NB4 (cell line): ENCODE measurements around the gene TRPM6.
"Not testable (repeated sequence)": the region's sequence is repeated elsewhere in the genome, so short reads cannot be mapped to it uniquely, and the experiment has no call there.

Experiments
- DNase-seq: peaks from one replicate; pipeline ENCODE4 v3.0.0; 2010; ENCODE audit warnings: low read depth
- H3K4me3 ChIP-seq: one replicate; pipeline ENCODE4 v1.5.1; 2011; ENCODE audit warnings: mild to moderate bottlenecking, low read depth, low read length, moderate library complexity
- MYC ChIP-seq: IDR thresholded peaks from 2 replicates; pipeline ENCODE4 v1.6.1; 2011; ENCODE audit warnings: low read depth, low read length
- POLR2A ChIP-seq: IDR thresholded peaks from 2 replicates; pipeline ENCODE4 v1.6.1; 2011; ENCODE audit warnings: mild to moderate bottlenecking; ENCODE audit not compliant: insufficient read length; ENCODE audit errors: extremely low read depth
- TF ChIP-seq, protein P1 (sequence below): IDR thresholded peaks from one replicate; pipeline ENCODE4 v1.5.1; 2012; ENCODE audit warnings: low read depth, low read length
- TF ChIP-seq, protein P2 (sequence below): IDR thresholded peaks from 2 replicates; pipeline ENCODE4 v1.6.1; 2011; ENCODE audit warnings: low read depth, low read length

Gene TRPM6

DNA sequence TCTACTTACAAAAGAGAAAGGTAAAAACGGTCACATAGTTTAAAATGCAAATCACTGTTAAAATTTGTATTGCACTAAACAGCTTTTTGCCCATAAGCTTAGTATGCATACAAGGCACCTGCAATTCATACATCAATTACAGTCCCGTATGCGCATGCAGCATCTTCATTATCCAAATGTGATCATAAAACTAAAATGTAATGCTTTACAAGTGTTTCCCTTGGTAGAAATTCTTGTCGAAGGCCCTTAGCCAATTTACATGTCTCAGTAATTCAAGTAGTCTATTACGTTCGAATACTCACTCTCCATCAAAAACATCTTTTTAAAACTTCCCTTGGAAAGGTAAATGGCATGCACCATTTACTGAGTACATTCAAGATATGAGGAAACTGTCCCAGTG is 32.6 kb downstream of the TRPM6 start:
- H3K4me3 ChIP-seq: no peak overlapping the region
- TF ChIP-seq, protein P1, sequence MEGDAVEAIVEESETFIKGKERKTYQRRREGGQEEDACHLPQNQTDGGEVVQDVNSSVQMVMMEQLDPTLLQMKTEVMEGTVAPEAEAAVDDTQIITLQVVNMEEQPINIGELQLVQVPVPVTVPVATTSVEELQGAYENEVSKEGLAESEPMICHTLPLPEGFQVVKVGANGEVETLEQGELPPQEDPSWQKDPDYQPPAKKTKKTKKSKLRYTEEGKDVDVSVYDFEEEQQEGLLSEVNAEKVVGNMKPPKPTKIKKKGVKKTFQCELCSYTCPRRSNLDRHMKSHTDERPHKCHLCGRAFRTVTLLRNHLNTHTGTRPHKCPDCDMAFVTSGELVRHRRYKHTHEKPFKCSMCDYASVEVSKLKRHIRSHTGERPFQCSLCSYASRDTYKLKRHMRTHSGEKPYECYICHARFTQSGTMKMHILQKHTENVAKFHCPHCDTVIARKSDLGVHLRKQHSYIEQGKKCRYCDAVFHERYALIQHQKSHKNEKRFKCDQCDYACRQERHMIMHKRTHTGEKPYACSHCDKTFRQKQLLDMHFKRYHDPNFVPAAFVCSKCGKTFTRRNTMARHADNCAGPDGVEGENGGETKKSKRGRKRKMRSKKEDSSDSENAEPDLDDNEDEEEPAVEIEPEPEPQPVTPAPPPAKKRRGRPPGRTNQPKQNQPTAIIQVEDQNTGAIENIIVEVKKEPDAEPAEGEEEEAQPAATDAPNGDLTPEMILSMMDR: no peak
- TF ChIP-seq, protein P2, sequence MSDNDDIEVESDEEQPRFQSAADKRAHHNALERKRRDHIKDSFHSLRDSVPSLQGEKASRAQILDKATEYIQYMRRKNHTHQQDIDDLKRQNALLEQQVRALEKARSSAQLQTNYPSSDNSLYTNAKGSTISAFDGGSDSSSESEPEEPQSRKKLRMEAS: no peak
- TF ChIP-seq MYC (no peak), POLR2A (no peak)
- DNase-seq: no peak

DNA sequence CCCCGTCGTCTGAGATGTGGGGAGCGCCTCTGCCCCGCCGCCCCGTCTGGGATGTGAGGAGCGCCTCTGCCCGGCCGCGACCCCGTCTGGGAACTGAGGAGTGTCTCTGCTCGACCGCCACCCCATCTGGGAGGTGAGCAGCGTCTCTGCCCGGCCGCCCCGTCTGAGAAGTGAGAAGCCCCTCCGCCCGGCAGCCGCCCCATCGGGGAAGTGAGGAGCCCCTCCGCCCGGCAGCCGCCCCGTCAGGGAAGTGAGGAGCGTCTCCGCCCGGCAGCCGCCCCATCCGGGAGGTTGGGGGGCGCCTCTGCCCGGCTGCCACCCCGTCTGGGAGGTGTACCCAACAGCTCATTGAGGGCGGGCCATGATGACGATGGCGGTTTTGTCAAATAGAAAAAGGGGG is 34.7 kb downstream of the TRPM6 start:
- not testable (repeated sequence) for H3K4me3 ChIP-seq, DNase-seq

GRCh38 chr9:74848153-74848525 is 39.6 kb downstream of the TRPM6 start:
- no peak for DNase-seq
- no peak overlapping the region for H3K4me3 ChIP-seq
- TF ChIP-seq, protein P2: no peak
- TF ChIP-seq POLR2A: no peak
- TF ChIP-seq MYC: no peak
- TF ChIP-seq, protein P1: no peak

- no peak for DNase-seq
- TF ChIP-seq, protein P2: no peak
- no peak for TF ChIP-seq POLR2A
- TF ChIP-seq, protein P1: no peak
- no peak for TF ChIP-seq MYC
- H3K4me3 ChIP-seq: no peak overlapping the region
These were observed 40.1 kb downstream of the TRPM6 start for GRCh38 chr9:74847478-74848152.

DNA sequence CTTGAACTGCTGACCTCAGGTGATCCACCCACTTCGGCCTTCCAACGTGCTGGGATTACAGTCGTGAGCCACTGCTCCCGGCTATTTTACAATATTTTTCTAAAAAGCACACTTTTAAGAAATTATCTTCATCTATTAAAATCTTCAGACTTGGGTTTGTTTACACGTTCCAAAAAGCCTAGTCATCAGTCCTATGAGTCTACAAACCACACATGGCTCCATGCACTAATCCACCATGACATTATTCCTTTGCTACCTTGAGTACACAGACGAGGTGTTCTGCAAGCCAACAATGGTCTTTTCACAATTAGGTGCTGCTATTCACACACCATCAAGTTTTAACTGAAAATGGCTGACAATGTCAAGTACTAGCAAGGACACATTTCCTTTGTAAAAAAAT is 41.0 kb downstream of the TRPM6 start:
- H3K4me3 ChIP-seq: no peak overlapping the region
- DNase-seq: no peak
- TF ChIP-seq, protein P1: no peak
- TF ChIP-seq, protein P2: no peak

DNA sequence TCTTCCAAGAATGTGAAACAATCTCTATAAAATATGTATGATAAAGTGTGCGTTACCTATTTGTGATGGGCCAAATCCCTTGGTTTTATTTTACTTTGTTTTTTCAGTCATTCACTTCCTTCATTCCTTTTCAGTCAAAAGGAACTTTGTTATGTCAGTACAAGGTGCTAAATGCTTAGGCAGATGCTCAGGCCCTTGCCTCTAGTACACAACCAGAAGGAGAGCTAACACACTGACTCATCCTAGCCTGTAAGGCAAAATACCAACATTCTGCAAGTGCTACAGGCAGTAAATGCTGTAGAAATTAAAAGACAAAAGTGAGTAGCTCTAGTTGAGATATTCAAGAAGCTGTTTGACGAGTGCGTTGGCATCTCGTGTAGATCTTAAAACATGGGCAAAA is 49.4 kb downstream of the TRPM6 start:
- TF ChIP-seq MYC (no peak), POLR2A (no peak)
- TF ChIP-seq, protein P2: no peak
- TF ChIP-seq, protein P1: no peak
- no peak overlapping the region for H3K4me3 ChIP-seq
- DNase-seq: no peak

DNA sequence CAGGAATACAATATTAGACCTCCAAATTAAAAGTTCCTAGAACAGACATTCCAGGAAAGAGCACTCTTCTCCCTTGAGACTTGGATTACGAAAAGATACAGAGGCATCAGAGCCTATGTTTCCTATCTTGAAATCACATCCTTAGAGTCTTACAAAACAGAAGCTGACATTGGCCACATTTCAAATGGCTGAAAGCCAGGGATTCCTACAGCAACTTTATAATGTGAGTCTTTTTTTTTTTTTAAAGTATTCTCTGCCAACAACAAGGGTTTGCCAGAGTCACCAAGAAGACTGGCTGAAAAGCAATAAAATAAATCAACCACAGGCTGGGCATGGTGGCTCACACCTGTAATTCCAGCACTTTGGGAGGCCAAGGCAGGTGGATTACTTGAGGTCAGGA is 63.1 kb downstream of the TRPM6 start:
- DNase-seq: no peak
- H3K4me3 ChIP-seq: no peak overlapping the region
- TF ChIP-seq, protein P1: no peak
- TF ChIP-seq POLR2A: no peak
